HG02943 (cell line): Measurements from ENCODE around the gene XCR1.
"Not testable (repeated sequence)": the region's sequence is repeated elsewhere in the genome, so short reads cannot be mapped to it uniquely, and the experiment has no call there.

Experiments
- ATAC-seq: cut with Tn5 transposase; IDR thresholded peaks from one replicate; pipeline ENCODE4 v1.9.1; 2021; ENCODE audit warnings: mild to moderate bottlenecking, low read depth, moderate library complexity; ENCODE audit not compliant: unreplicated experiment

XCR1 gene, protein sequence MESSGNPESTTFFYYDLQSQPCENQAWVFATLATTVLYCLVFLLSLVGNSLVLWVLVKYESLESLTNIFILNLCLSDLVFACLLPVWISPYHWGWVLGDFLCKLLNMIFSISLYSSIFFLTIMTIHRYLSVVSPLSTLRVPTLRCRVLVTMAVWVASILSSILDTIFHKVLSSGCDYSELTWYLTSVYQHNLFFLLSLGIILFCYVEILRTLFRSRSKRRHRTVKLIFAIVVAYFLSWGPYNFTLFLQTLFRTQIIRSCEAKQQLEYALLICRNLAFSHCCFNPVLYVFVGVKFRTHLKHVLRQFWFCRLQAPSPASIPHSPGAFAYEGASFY

GRCh38 chr3:46027021-46027705 is at the start of gene XCR1:
Gene XCR1, minus strand, starts transcription at chr3:46027483. Its CDS starts 5,536 bp downstream, at chr3:46021947.
- ATAC-seq, result no peak

DNA sequence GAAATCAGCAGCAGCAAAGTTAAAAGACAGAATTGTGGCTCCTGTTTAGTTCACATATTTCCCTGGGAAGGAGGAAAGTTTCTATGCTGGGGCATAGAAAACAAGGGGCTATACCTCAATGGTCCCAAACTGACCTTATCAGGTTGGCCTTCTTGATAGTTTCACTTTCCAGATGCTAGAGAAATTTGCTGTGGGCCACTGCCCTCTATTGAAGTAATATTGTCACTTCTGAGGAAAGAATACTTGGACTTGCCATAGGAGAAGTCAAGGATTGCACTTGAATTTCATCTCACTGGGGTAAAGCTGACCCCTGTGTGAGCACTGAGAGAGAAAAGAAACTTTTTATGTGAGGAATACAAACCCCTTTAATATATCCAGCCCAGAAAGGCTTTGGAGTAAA is 49.3 kb upstream of the XCR1 start:
- no peak for ATAC-seq

DNA sequence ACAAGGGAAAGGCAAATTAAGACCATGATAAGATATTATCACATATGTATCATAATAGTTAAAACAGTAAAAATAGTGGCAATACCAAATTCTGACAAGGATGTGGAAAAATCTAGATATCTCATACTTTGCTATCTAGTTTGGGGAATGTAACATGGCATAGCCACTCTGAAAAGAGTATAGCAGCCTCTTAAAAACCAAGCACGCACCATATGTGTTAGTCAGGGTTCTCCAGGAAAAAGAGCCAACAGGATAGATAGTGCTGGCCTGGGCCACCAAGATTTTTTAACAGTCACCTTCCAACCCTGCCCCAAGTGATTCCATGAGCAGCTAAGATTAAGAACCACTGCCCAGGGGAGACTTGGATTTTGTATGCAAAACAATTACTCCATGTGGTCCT is 48.5 kb upstream of the XCR1 start:
- no peak for ATAC-seq

GRCh38 chr3:46071222-46071858 is 44.1 kb upstream of the XCR1 start:
- no peak for ATAC-seq

GRCh38 chr3:46070595-46071093 is 43.4 kb upstream of the XCR1 start:
- no peak for ATAC-seq

GRCh38 chr3:46068501-46068900 is 41.2 kb upstream of the XCR1 start:
- ATAC-seq, result no peak

- no peak for ATAC-seq
These were observed 40.1 kb upstream of the XCR1 start for GRCh38 chr3:46067401-46067800.

DNA sequence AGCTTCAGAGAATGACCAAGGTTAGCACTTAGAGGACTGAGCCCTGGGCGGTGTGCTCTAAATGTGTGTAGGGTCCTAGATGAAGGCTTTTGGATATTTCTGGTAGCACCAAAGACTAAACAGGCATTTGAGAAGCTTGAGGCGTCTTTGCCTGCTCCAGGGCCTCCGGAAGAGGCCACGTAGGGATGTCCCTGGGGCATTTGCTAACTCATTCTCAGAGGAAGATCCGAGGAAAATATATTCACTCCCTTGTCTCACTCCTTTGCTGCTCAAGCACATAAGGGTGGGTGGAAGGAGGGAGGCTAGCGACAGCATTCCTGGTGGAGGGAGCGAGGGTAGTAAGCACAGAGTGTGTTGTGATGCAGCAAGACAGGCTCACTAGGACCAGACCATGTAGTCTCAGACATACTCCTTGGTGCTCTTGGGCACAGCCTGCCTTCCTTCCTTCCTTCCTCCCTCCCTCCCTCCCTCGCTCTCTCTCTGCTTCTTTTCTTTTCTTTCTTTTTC is 38.5 kb upstream of the XCR1 start:
- no peak for ATAC-seq

DNA sequence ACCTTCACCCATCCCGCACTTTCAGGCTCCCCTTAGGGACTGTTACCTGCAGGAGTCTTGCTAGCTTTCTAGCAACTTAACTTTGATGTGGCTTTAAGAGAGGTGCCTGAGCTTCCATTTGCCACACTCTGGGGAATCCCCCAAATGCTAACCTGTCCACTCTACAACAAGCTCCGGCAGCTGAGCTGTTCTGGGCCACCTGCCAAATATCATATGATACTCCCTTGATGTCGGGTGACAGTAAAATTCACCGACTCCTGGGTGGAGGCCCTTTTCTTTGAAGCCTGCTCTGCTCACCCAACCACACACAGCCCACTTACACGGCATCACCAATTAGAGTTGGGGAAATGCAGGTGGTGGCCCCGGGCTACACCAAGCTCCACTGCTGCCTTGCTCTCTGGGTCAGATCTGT is 38.0 kb upstream of the XCR1 start:
- ATAC-seq, result no peak

DNA sequence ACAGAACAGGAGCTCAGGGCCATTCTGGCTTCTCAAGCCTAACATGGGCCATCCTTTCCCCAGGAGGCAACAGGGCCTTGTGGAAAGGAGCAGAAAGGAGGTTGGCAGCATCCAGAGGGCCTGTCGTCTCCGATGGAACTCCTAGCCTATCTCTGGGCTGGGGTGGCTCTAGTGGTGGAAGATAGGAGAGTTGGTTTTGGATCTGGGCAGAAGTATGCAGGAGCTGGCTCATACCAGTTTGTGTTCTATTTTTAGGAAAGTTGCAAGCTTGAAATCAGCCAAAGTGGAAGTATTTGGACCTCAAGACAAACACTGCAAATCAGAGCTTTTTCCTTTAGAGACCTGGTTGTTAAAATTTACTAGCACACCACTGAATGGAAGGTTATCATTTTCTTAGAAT is 35.4 kb upstream of the XCR1 start:
- ATAC-seq, result no peak

DNA sequence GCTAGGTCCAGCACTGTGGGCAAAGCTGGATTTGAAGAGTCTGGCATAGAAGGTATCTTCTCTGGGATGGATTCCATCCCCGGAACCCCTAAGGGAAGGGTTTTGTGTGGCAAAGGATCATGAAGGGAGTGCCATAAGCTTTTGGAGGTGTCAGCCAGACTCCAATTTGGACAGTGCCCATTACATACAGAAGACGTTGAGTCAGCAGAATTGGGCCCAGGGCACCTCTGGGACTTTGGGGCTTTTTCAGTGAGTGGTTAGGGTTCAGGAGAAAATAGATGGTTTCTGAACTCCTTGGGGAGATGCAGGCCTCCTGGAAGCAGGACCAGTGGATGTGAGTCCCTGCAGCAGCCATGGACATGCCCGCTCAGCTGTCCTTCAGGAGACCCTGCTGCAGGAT is 34.6 kb upstream of the XCR1 start:
- ATAC-seq, result no peak

DNA sequence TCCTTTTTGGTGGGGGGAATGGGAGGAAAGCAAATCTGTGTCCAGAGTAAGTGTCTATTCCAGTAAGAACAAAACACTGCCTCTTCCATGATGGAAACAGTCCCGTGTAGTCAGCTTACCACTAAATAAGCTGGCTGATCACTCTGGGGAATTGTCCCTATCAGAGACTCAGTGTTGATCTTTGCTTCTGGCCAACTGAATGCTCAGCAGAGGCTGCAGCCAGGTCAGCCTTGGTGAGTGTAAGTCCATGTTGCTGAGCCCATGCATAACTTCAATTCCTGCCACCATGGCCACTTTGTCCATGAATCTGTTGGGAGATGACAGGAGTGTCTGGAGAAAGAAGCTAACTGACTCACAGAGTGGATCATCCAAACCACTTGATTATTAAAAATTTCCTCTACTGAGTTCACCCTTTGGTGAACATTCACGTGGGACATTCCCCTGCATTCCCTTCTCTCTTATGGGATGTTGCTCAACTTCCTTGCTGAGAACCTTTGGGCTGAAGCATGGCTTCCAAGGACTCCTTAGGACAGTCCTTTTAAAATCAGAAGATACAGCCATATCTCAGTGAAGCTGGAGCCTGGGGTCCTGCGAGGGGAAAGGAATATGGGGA is 33.9 kb upstream of the XCR1 start:
- ATAC-seq, result no peak

GRCh38 chr3:46060551-46060950 is 33.3 kb upstream of the XCR1 start:
- ATAC-seq, result no peak

DNA sequence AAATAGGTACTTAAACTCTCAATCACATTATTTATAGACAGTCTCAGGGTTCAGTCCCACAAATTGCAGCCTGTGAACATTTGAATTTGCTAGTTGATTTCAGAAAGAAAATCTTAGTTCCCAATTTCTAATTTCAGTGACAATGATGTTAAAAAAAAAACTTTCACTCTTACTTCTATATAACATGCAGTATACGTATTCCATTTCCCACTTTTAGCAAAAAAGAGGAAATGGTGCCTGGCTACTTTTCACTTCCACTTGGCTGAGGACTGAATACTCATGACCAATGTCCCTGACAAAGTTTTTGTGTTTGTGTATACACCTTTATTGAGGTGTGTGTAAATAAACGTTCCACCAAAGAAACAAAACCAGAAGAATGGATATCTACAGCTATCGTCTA is 32.1 kb upstream of the XCR1 start:
- no peak for ATAC-seq

- no peak for ATAC-seq
These were observed 31.7 kb upstream of the XCR1 start for GRCh38 chr3:46058981-46059380.

GRCh38 chr3:46057716-46058115 is 30.4 kb upstream of the XCR1 start:
- no peak for ATAC-seq

- no peak for ATAC-seq
These were observed 29.4 kb upstream of the XCR1 start for GRCh38 chr3:46056686-46057085.

- ATAC-seq, result not testable (repeated sequence)
These were observed 26.7 kb upstream of the XCR1 start for GRCh38 chr3:46053761-46054515.

DNA sequence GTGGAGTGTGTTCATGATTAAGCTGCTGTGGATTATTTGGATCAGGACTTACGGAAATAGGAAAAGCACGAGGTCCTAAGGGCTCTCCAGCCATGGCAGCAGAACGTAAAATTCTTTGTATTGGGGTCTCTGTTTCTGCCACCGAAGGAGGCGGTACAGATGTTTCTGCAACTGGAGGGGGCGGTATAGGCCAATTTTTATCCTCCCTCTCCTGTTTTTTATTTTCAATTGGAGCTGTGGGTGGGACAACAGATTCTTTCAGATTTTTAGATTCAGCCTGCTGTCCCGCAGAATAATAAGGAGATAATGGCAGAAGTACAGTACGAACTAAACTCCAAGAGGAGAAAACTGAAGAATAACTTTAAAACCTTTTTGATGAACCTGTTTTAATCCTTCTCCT is 26.0 kb upstream of the XCR1 start:
- ATAC-seq, result not testable (repeated sequence)

GRCh38 chr3:46052531-46052930 is 25.2 kb upstream of the XCR1 start:
- no peak for ATAC-seq
